H9 (cell line): ENCODE results near the gene MCAM. TPM values are rescaled to one million over a fixed set of nuclear protein-coding genes. Genes with fewer than 3 reads are reported as not detected.

Source experiments
- DNase-seq: peaks from one replicate; pipeline ENCODE4 v3.0.0-alpha.2; 2017
- H2AFZ ChIP-seq: one replicate; pipeline ENCODE4 v1.6.1; 2013; ENCODE audit warnings: mild to moderate bottlenecking, low read length, control low read depth, moderate library complexity
- H2AK5ac ChIP-seq: 2 replicates; pipeline ENCODE4 v1.6.1; 2013; ENCODE audit warnings: low read length, control low read depth, mixed read lengths; ENCODE audit not compliant: insufficient read length
- H2BK120ac ChIP-seq: one replicate; pipeline ENCODE4 v1.6.1; 2013; ENCODE audit warnings: low read depth, mild to moderate bottlenecking, low read length, control low read depth, inconsistent platforms; ENCODE audit not compliant: poor library complexity, severe bottlenecking
- H2BK12ac ChIP-seq: 2 replicates; pipeline ENCODE4 v1.6.1; 2013; ENCODE audit warnings: low read length, control low read depth, mixed read lengths, low read depth; ENCODE audit not compliant: insufficient read length
- H2BK15ac ChIP-seq: 2 replicates; pipeline ENCODE4 v1.6.1; 2013; ENCODE audit warnings: low read depth, low read length, control low read depth
- H2BK20ac ChIP-seq: one replicate; pipeline ENCODE4 v1.6.1; 2013; ENCODE audit warnings: low read depth, mild to moderate bottlenecking, low read length, control low read depth, inconsistent platforms; ENCODE audit not compliant: poor library complexity, severe bottlenecking
- H2BK5ac ChIP-seq: 2 replicates; pipeline ENCODE4 v1.6.1; 2013; ENCODE audit warnings: low read length, control low read depth, mixed read lengths; ENCODE audit not compliant: insufficient read length
- H3K14ac ChIP-seq: 2 replicates; pipeline ENCODE4 v1.6.1; 2013; ENCODE audit warnings: low read length, control low read depth; ENCODE audit not compliant: insufficient read depth
- H3K18ac ChIP-seq: 2 replicates; pipeline ENCODE4 v1.6.1; 2013; ENCODE audit warnings: low read depth, mild to moderate bottlenecking, mixed read lengths, low read length, control low read depth; ENCODE audit not compliant: insufficient read length
- H3K23ac ChIP-seq: 2 replicates; pipeline ENCODE4 v1.6.1; 2013; ENCODE audit warnings: low read length, control low read depth, mixed read lengths, low read depth; ENCODE audit not compliant: insufficient read length
- H3K23me2 ChIP-seq: 2 replicates; pipeline ENCODE4 v1.6.1; 2013; ENCODE audit warnings: low read depth, mild to moderate bottlenecking, mixed read lengths, low read length, control low read depth; ENCODE audit not compliant: insufficient read length, poor library complexity, severe bottlenecking
- H3K27ac ChIP-seq: 2 replicates; pipeline ENCODE4 v1.5.1; 2013; ENCODE audit warnings: low read length, control low read depth, mixed read lengths, low read depth; ENCODE audit not compliant: insufficient read length
- H3K27me3 ChIP-seq: 2 replicates; pipeline ENCODE4 v1.6.1; 2013; ENCODE audit warnings: low read length, control low read depth, inconsistent platforms; ENCODE audit not compliant: insufficient read depth
- H3K4ac ChIP-seq: 2 replicates; pipeline ENCODE4 v1.6.1; 2013; ENCODE audit warnings: low read depth, mild to moderate bottlenecking, control low read depth, inconsistent platforms, low read length, moderate library complexity
- H3K4me1 ChIP-seq: 2 replicates; pipeline ENCODE4 v1.6.1; 2013; ENCODE audit warnings: low read length, control low read depth, inconsistent platforms; ENCODE audit not compliant: insufficient read depth
- H3K4me2 ChIP-seq: 2 replicates; pipeline ENCODE4 v1.6.1; 2013; ENCODE audit warnings: low read length, control low read depth, mixed read lengths; ENCODE audit not compliant: insufficient read length, insufficient read depth
- H3K56ac ChIP-seq: 2 replicates; pipeline ENCODE4 v1.6.1; 2013; ENCODE audit warnings: low read depth, mild to moderate bottlenecking, mixed read lengths, low read length, control low read depth; ENCODE audit not compliant: insufficient read length
- H3K79me1 ChIP-seq: 2 replicates; pipeline ENCODE4 v1.6.1; 2013; ENCODE audit warnings: low read depth, mild to moderate bottlenecking, moderate library complexity, low read length, control low read depth, inconsistent platforms; ENCODE audit not compliant: insufficient read depth, poor library complexity, severe bottlenecking
- H3K79me2 ChIP-seq: 2 replicates; pipeline ENCODE4 v1.6.1; 2013; ENCODE audit warnings: low read length, control low read depth, inconsistent platforms; ENCODE audit not compliant: insufficient read depth
- H3K9ac ChIP-seq: 2 replicates; pipeline ENCODE4 v1.6.1; 2013; ENCODE audit warnings: low read length, control low read depth, mixed read lengths; ENCODE audit not compliant: insufficient read length; ENCODE audit errors: extremely low read depth
- H3K9me3 ChIP-seq: one replicate; pipeline ENCODE4 v1.6.1; 2013; ENCODE audit warnings: low read depth, low read length, inconsistent platforms; ENCODE audit not compliant: control insufficient read depth
- H3T11ph ChIP-seq: one replicate; pipeline ENCODE4 v1.6.1; 2013; ENCODE audit warnings: mild to moderate bottlenecking, low read length, control low read depth, inconsistent platforms
- H4K20me1 ChIP-seq: one replicate; pipeline ENCODE4 v1.6.1; 2013; ENCODE audit not compliant: control insufficient read depth, insufficient read length, insufficient read depth
- H4K5ac ChIP-seq: 2 replicates; pipeline ENCODE4 v1.6.1; 2013; ENCODE audit warnings: low read depth, mild to moderate bottlenecking, mixed read lengths, low read length, control low read depth; ENCODE audit not compliant: insufficient read length
- H4K8ac ChIP-seq: replicated peaks from 2 replicates; pipeline ENCODE4 v1.6.1; 2013; ENCODE audit warnings: low read length, control low read depth, mixed read lengths, low read depth; ENCODE audit not compliant: insufficient read length
- H4K91ac ChIP-seq: 2 replicates; pipeline ENCODE4 v1.6.1; 2013; ENCODE audit warnings: low read depth, mild to moderate bottlenecking, moderate library complexity, mixed read lengths, low read length, control low read depth; ENCODE audit not compliant: insufficient read length
- H3K27ac Mint-ChIP-seq, 3 experiments: 2 replicates in 2 of 3; 3 replicates in 1 of 3; pipeline ENCODE4 v1.8.0; 2020 to 2021; ENCODE audit warnings: mixed read lengths in 3 of 3, mild to moderate bottlenecking in 1 of 3, moderate library complexity in 1 of 3
- H3K27me3 Mint-ChIP-seq: 2 replicates; pipeline ENCODE4 v1.8.0; 2021; ENCODE audit warnings: low read depth, mild to moderate bottlenecking, moderate library complexity, mixed read lengths
- H3K36me3 Mint-ChIP-seq, 3 experiments: 2 replicates in 2 of 3; 3 replicates in 1 of 3; pipeline ENCODE4 v1.8.0; 2020 to 2021; ENCODE audit warnings: low read depth in 3 of 3, mixed read lengths in 3 of 3; ENCODE audit not compliant: insufficient read depth in 1 of 3
- H3K4me1 Mint-ChIP-seq, 2 experiments: 2 replicates each; pipeline ENCODE4 v1.8.0; 2020; ENCODE audit warnings: mixed read lengths in 2 of 2
- H3K4me3 Mint-ChIP-seq, 2 experiments: 2 replicates in 1 of 2; 3 replicates in 1 of 2; pipeline ENCODE4 v1.8.0; 2020 to 2021; ENCODE audit warnings: mild to moderate bottlenecking in 2 of 2, mixed read lengths in 2 of 2, moderate library complexity in 1 of 2
- H3K9me3 Mint-ChIP-seq, 2 experiments: 2 replicates in 1 of 2; 3 replicates in 1 of 2; pipeline ENCODE4 v1.8.0; 2020; ENCODE audit warnings: mild to moderate bottlenecking in 2 of 2, mixed read lengths in 2 of 2, moderate library complexity in 1 of 2
- CTCF ChIP-seq: fragments of 200-600 bp; sonication (generic); conservative IDR thresholded peaks from 3 replicates; pipeline ENCODE4 v1.8.0; 2021; ENCODE audit warnings: antibody characterized with exemption, mild to moderate bottlenecking
- WGBS: extraction: QIAGEN DNeasy Blood & Tissue Kit; methylation state at CpG from one replicate; pipeline ENCODE4 v1.1.7; 2013; ENCODE audit warnings: missing lambda C conversion rate, low lambda C conversion rate, mixed read lengths; ENCODE audit not compliant: insufficient read length; ENCODE audit errors: extremely low coverage; 5-methylcytosine and 5-hydroxymethylcytosine counted together
- total RNA-seq: library from RNA; stranded (reverse); gene quantifications from 2 replicates; pipeline ENCODE4 v1.2.1, GENCODE V29; 2021

Gene MCAM
- total RNA-seq, 1 experiment from 2014 or later = 21.5 TPM

DNA sequence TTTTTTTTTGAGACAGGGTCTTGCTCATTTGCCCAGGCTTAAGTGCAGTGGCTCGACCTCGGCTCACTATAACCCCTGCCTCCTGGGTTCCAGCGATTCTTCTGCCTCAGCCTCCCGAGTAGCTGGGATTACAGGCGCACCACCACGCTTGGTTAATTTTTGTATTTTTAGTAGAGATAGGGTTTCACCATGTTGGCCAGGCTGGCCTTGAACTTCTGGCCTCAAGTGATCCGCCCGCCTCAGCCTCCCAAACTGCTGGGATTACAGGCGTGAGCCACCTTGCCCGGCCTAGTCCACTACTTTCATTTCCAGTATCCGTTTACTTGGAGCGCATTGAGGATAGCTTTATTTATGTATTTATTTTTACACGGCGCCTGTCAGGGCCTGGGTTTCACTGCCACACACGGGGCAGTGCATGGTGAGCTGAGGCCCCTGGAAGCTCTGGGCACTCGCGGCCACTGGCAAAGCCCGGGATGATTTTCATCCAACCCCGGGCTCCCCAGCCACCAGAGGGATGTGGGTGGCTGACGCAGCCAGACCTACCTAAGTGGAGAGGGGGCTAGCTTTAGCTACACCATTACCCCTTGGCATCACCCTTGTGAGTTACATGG is 6.1 kb upstream of the MCAM start:
- H3K23me2 ChIP-seq = peaks cover 12% of the 10 kb centered on the region
- no peaks in the 10 kb centered on the region for H3K27me3 ChIP-seq
- H2BK12ac ChIP-seq = no peak overlapping the region
- no peak overlapping the region for H3T11ph ChIP-seq
- no peak overlapping the region for H2BK5ac ChIP-seq
- H3K18ac ChIP-seq = no peak overlapping the region
- no peak overlapping the region for H3K14ac ChIP-seq
- no peak overlapping the region for H3K4ac ChIP-seq
- Mint-ChIP-seq H3K4me1 (peaks cover 34 to 36% of the 10 kb centered on the region in 2 experiments), H3K4me3 (no peak overlapping the region), H3K9me3 (no peaks in the 10 kb centered on the region; a peak in 1 of 5 replicates), H3K36me3 (no peaks in the 10 kb centered on the region), H3K27ac (no peak overlapping the region), H3K27me3 (peaks cover 3% of the 10 kb centered on the region)
- DNase-seq = no peak
- no peak for TF ChIP-seq CTCF
- H3K56ac ChIP-seq = no peak overlapping the region
- H2AK5ac ChIP-seq = no peak overlapping the region
- no peaks in the 10 kb centered on the region for H3K79me1 ChIP-seq
- no peaks in the 10 kb centered on the region for H3K9me3 ChIP-seq
- no peaks in the 10 kb centered on the region for H4K20me1 ChIP-seq
- no peak overlapping the region for H2BK15ac ChIP-seq
- no peak overlapping the region for H4K8ac ChIP-seq
- H2BK20ac ChIP-seq = no peak overlapping the region
- H3K27ac ChIP-seq = no peak overlapping the region
- no peak overlapping the region for H3K9ac ChIP-seq
- no peak overlapping the region for H2AFZ ChIP-seq
- H3K4me1 ChIP-seq = peaks cover 15% of the 10 kb centered on the region; the same call in 1 of the 2 replicates
- no peak overlapping the region for H3K4me2 ChIP-seq
- no peak overlapping the region for H4K91ac ChIP-seq
- no peak overlapping the region for H2BK120ac ChIP-seq
- H4K5ac ChIP-seq = no peak overlapping the region
- H3K23ac ChIP-seq = no peak overlapping the region
- no CpG with 5 or more reads among the region's 20 CpGs for WGBS
- H3K79me2 ChIP-seq = no peaks in the 10 kb centered on the region
